Islet of Langerhans (tissue), 1 donor: ENCODE data around the gene OR2T34.
A peak's percentile ranks its signal among the peaks of the same experiment; 100 is the strongest.
"Not testable (repeated sequence)": the region's sequence is repeated elsewhere in the genome, so short reads cannot be mapped to it uniquely, and the experiment has no call there.

Experiments
- FAIRE-seq: peaks from one replicate; lab custom pipeline; 2011; peaks lifted over from hg19 to GRCh38; lab: Jason Lieb, UNC

OR2T34 gene

GRCh38 chr1:248574657-248575056 lies at the start of gene OR2T34:
OR2T34 (minus strand) TSS chr1:248574757; CDS start chr1:248574757, 0 bp downstream.
- not testable (repeated sequence) for FAIRE-seq

GRCh38 chr1:248622570-248623001 lies 48.0 kb upstream of the OR2T34 start:
- peak; percentile 27 for FAIRE-seq

GRCh38 chr1:248621770-248622169 lies 47.2 kb upstream of the OR2T34 start:
- no peak for FAIRE-seq

- no peak for FAIRE-seq
Observed at GRCh38 chr1:248618878-248619277, 44.3 kb upstream of the OR2T34 start.

- no peak for FAIRE-seq
Observed at GRCh38 chr1:248618119-248618518, 43.6 kb upstream of the OR2T34 start.

GRCh38 chr1:248613742-248614141 lies 39.2 kb upstream of the OR2T34 start:
- FAIRE-seq, result no peak

- no peak for FAIRE-seq
Observed at GRCh38 chr1:248611883-248612414, 37.4 kb upstream of the OR2T34 start.

- FAIRE-seq, result no peak
Observed at GRCh38 chr1:248610301-248610700, 35.7 kb upstream of the OR2T34 start.

- FAIRE-seq, result no peak
Observed at GRCh38 chr1:248599396-248599795, 24.8 kb upstream of the OR2T34 start.

GRCh38 chr1:248597589-248597988 lies 23.0 kb upstream of the OR2T34 start, which contains the start of gene OR2T10:
OR2T10 (minus strand) TSS chr1:248597700; CDS start chr1:248593768, 3,932 bp downstream.
- no peak for FAIRE-seq

- FAIRE-seq, result no peak
Observed at GRCh38 chr1:248596615-248597014, 22.1 kb upstream of the OR2T34 start.

GRCh38 chr1:248593226-248593625 lies 18.7 kb upstream of the OR2T34 start:
- FAIRE-seq, result no peak

GRCh38 chr1:248592655-248593054 lies 18.1 kb upstream of the OR2T34 start:
- FAIRE-seq, result no peak

GRCh38 chr1:248590055-248590454 lies 15.5 kb upstream of the OR2T34 start:
- FAIRE-seq, result no peak

GRCh38 chr1:248589334-248589733 lies 14.8 kb upstream of the OR2T34 start:
- no peak for FAIRE-seq

- FAIRE-seq, result no peak
Observed at GRCh38 chr1:248585266-248585665, 10.7 kb upstream of the OR2T34 start.

- no peak for FAIRE-seq
Observed at GRCh38 chr1:248576260-248576980, 1.9 kb upstream of the OR2T34 start.

GRCh38 chr1:248573856-248574255 lies 701 bp downstream of the OR2T34 start:
- not testable (repeated sequence) for FAIRE-seq

GRCh38 chr1:248572049-248572448 lies 2.5 kb downstream of the OR2T34 start:
- not testable (repeated sequence) for FAIRE-seq

GRCh38 chr1:248570811-248571210 lies 3.7 kb downstream of the OR2T34 start:
- FAIRE-seq, result not testable (repeated sequence)

GRCh38 chr1:248569049-248569448 lies 5.5 kb downstream of the OR2T34 start:
- peak; percentile 24 for FAIRE-seq

- not testable (repeated sequence) for FAIRE-seq
Observed at GRCh38 chr1:248565530-248566373, 8.8 kb downstream of the OR2T34 start.

GRCh38 chr1:248562672-248563071 lies 11.9 kb downstream of the OR2T34 start, which contains the start of gene OR2T29:
OR2T29 (minus strand) TSS chr1:248562772; CDS start chr1:248559491, 3,281 bp downstream.
- FAIRE-seq, result not testable (repeated sequence)
